GM18520 (cell line): ENCODE results near the gene TLL1.

Source experiments
- ATAC-seq: cut with Tn5 transposase; IDR thresholded peaks from one replicate; pipeline ENCODE4 v1.9.1; 2021; ENCODE audit not compliant: unreplicated experiment

Gene TLL1

GRCh38 chr4:165970703-165971420, 97.8 kb downstream of the TLL1 start:
- ATAC-seq, result no peak

- no peak for ATAC-seq
These were observed 98.4 kb downstream of the TLL1 start for GRCh38 chr4:165971446-165971845.

- ATAC-seq, result no peak
These were observed 98.9 kb downstream of the TLL1 start for GRCh38 chr4:165971933-165972332.

- no peak for ATAC-seq
These were observed 99.7 kb downstream of the TLL1 start for GRCh38 chr4:165972747-165973146.

GRCh38 chr4:165982934-165983333, 109.9 kb downstream of the TLL1 start:
- no peak for ATAC-seq

GRCh38 chr4:165986956-165987698, 114.1 kb downstream of the TLL1 start:
- no peak for ATAC-seq

GRCh38 chr4:165991325-165992180, 118.5 kb downstream of the TLL1 start:
- ATAC-seq, result no peak

- no peak for ATAC-seq
These were observed 119.2 kb downstream of the TLL1 start for GRCh38 chr4:165992283-165992682.

- no peak for ATAC-seq
These were observed 121.7 kb downstream of the TLL1 start for GRCh38 chr4:165994701-165995100.

- ATAC-seq, result no peak
These were observed 130.8 kb downstream of the TLL1 start for GRCh38 chr4:166003811-166004210.

- no peak for ATAC-seq
These were observed 133.2 kb downstream of the TLL1 start for GRCh38 chr4:166006217-166006616.

GRCh38 chr4:166008510-166008909, 135.5 kb downstream of the TLL1 start:
- ATAC-seq, result no peak

GRCh38 chr4:166012129-166013030, 139.3 kb downstream of the TLL1 start:
- ATAC-seq, result no peak

- ATAC-seq, result no peak
These were observed 141.4 kb downstream of the TLL1 start for GRCh38 chr4:166014411-166014810.

- ATAC-seq, result no peak
These were observed 144.8 kb downstream of the TLL1 start for GRCh38 chr4:166017804-166018203.

- ATAC-seq, result no peak
These were observed 146.6 kb downstream of the TLL1 start for GRCh38 chr4:166019441-166020220.

GRCh38 chr4:166021617-166022016, 148.6 kb downstream of the TLL1 start:
- no peak for ATAC-seq

- no peak for ATAC-seq
These were observed 161.9 kb downstream of the TLL1 start for GRCh38 chr4:166034965-166035364.

- no peak for ATAC-seq
These were observed 166.8 kb downstream of the TLL1 start for GRCh38 chr4:166039822-166040221.
